Hindlimb muscle (tissue), 1 donor: ENCODE data around the gene SERPINE2. TPM values are rescaled to one million over a fixed set of nuclear protein-coding genes. Genes with fewer than 3 reads are reported as not detected.
A peak's percentile ranks its signal among the peaks of the same experiment; 100 is the strongest.

Experiments
- DNase-seq: peaks from one replicate; pipeline ENCODE4 v3.0.0-alpha.2; 2013
- polyA plus RNA-seq: library from polyadenylated mRNA; unstranded; fragments of 120-200 nt; gene quantifications from one replicate; pipeline ENCODE4 v1.2.1, GENCODE V29; 2013; ENCODE audit not compliant: insufficient read length

SERPINE2 gene
- polyA plus RNA-seq, 1 donor: 88.6 TPM

DNA sequence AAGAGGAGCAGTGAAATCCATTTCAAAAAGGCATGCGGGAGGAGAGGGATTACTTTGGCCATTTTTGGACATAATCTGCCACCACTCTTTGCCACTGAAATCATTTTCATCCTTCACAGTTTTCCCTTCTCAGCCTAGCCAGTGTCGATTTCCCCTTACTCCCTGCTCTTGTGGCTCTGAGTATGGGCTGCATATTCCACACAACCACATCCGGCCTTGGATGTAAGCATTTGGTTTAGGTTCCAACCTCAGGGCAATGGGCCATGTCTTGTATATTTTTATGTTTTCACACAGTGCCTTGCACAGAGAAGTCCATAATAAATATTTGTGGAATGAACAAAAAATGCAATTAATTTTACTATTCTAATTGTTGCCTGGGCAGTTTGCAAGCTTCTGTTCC lies 7.7 kb upstream of the SERPINE2 start:
- DNase-seq: no peak

DNA sequence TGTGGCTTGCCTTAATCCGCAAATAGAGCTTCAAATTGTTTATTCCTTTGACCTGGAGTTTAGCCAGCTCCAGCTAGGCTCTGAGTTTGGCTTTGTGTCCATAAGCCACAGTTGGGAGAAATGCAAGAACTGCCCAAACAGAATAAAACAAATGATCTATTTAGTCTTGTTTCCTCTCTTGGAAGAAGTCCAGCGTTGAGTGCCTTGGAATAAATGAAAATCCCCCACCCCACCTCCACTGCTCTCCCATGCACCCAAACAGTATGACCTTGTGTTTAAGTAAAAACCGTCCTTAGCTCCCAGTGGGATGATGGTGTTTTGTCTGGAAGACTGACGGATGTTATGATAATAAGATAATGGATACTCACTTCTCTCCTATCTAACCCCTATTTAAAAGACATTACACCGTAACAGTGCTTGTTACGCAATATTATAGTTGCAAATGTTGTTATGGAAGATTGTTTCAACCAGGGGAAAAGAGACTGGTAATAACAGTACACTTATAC lies 3.2 kb upstream of the SERPINE2 start:
- DNase-seq: no peak

DNA sequence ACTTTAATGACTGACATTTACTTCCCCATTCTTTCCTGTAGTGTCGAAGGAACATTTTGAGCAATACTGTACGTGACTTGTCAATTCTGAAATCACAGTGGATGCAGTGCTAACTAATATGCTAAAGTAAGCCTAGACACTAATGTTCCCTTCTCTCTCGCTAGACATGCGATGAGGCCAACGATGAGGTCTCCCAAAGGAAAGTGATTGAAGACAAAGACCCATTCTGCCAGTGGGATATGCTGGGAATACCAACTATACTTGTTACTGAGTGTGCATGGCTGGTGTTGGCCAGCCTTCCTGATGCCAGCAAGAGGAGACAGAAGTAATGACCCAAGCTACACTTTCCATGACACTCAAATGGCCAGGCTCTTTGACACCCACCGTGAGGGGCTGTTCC lies 2.5 kb upstream of the SERPINE2 start:
- no peak for DNase-seq

- no peak for DNase-seq
These were observed 1.7 kb upstream of the SERPINE2 start for GRCh38 chr2:224040753-224041152.

DNA sequence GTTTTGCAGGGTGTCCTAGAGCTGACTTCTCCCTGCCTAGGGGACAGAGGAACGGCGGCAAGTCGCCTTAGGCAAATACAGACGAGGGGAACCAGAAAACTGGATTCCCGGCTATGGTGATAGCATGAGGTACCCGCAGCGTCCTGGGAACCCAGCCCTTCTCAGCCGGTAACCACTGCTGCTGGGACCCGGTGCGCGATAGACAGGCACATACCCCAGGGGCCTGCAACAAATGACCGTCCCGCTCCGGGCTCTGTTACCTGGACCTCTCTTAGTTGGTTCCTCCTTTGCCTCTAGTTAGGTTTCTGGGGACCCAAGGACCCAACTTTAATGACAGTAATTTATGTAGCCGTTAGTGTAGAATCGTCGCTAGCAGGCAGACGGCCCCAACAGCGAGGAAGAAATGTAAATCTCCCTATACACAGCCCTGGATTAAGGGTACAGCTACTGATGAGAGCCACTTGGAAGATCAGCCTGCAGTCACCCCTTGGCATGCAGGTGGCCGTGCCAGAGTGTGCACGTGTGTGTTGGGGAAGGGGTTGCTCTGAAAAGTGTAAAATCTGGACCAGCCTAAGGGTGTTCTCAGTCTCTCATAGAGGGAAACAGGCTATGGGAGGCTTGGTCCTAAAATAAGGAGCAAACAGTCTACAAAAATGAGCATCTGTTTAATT lies 819 bp upstream of the SERPINE2 start:
- DNase-seq: no peak

DNA sequence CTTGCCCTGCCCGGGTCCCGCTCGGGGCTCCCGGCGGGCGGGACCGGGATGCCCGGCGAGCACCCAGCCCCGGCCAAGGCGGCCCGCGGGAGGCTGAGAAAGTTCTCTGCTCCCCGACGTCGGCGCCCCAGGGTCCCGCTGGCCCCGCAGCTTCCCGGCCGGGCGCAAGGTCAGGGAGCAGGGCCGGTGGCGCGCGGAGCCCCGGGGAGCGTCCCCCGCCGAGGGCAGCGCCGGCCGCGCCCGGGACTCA lies 331 bp downstream of the SERPINE2 start:
- no peak for DNase-seq

DNA sequence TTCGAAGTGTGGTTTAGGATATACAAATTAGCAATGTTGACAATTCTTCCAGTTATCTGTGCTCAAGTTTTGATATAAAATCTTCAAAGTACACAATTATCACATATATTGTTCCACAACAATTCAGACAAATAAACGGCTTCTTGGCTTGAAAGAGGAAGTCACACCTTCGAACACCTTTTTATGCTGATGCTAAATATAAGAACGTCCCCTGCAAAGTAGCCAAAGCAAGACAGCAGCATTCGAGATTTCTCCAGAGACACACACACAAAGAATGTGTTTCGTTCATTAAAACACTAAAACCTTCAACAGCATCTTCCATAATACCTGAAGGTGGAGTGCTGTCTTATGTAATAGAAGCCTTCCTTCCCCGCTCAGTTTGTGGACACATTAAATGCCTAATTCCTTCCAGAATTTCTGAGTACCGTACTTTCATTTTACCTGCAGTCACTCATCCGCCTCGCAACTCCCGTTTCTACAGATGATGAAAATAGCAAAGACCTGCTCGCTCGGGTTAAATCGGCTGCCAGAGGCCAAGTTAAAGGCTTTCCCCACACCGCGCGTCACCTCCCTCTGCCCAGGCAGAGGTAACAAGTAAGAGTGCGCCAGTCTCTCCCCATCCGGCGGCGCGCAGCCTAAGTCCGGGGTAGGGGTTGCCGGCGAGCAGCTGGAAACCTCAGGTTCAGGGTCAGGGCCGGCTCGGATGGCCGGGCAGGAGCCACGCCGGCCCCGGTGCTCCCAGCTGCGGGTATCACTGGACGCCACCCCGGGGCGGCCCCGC lies 847 bp downstream of the SERPINE2 start:
- peak; percentile 37 for DNase-seq

GRCh38 chr2:224036731-224037361 lies 2.2 kb downstream of the SERPINE2 start:
- DNase-seq: no peak

GRCh38 chr2:224034017-224034416 lies 5.1 kb downstream of the SERPINE2 start:
- no peak for DNase-seq

GRCh38 chr2:224033601-224034000 lies 5.5 kb downstream of the SERPINE2 start:
- DNase-seq: no peak

GRCh38 chr2:224032283-224032682 lies 6.8 kb downstream of the SERPINE2 start:
- DNase-seq: no peak

DNA sequence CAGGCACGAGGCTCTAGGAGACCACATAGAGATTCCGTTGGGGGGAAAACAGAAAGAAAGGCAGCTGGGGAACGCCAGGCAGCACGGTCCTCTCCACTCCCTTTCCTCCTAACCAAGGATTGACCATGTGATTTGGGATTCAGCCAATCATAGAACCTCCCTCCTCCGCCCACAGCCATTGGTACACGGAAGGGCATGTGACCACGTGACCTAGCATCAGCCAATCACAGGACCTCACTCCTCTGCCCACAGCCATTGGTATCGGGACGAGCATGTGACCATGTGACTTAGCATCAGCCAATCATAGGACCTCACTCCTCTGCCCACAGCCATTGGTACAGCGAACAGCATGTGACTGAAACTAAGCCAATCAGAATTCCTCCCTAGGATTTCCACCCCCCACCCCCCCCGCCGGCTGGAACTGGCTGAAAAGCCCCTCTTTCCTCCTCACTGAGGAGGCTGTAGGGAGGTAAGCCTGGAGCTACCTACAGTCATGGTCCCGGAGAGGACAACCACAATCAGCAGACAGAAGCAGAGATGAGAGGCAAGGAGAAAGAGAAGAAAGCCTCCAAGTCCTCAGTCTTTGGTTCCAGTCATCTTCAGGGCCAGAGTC lies 7.6 kb downstream of the SERPINE2 start:
- no peak for DNase-seq

DNA sequence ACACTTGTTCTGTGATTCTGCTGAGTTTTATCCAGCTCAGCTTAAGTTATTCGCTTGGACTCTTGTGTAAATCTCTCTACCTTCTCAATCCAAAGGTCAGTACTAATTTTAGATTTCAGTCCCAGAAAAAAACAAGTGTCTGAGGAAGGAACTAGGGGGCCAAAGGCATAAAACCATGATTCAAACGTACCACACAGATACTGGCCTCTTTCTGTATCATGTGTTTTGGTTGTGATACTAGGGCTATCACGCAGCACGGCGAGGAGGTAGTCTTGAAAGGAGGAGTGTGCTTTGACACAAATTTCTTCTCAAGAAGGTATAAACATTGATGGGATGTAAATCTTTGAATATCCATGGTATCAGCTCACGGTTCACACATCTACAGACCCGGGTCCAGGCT lies 8.3 kb downstream of the SERPINE2 start:
- no peak for DNase-seq

DNA sequence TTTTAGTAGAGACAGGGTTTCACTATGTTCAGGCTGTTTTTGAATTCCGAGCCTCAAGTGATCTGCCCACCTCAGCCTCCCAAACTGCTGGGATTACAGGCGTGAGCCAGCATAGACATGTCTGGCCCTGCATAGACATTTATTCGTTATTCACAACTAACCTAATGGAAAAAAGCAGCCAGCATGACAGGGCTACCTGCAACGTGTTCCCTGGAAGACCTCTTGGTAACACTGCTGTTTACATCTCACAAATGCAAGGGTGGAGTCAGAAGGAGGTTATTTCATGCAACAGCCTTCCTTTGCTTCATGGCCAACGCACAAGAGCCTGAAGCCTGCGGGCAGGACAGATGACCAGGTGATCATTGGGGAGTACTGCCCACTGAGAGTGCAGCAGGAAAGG lies 9.2 kb downstream of the SERPINE2 start:
- no peak for DNase-seq

GRCh38 chr2:224027931-224028330 lies 11.2 kb downstream of the SERPINE2 start:
- DNase-seq: no peak

DNA sequence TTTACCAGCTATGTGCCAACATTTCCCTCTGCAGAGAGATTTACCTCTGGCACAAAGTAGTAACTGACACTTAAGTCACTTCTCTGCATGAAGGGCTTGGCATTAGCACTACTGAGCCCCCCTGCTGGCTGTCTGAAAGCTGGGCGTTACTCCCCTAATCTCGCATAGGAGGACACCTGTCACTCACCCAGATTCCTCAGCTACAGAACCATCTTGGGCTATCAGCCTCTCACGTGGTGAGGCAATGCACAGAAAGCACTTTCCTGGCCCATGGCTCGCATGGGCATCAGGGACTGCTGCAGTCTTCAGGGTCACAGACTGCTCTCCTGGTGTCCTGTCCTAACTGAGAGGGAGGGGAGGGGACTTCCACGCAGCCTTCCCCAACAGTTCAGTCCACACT lies 12.0 kb downstream of the SERPINE2 start:
- no peak for DNase-seq

DNA sequence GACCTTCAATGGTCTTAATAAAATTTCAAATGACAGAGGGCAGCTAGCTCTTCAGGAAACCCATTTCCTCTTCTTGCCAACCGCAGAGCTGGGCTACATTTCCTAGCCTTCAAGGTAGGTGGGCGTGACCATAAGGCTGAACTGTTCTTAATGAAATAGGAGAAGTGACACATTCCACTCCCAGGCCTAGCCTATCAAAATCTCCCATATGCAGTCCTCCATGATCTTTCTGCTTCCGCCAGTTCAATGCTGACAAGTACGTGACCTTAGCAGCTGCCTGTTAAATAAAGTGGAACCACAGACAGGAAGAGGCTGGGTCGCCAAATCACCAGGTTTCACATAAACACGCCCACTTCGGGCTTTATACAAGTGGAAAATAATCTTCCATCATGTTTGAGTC lies 13.2 kb downstream of the SERPINE2 start:
- DNase-seq: no peak

- no peak for DNase-seq
These were observed 14.8 kb downstream of the SERPINE2 start for GRCh38 chr2:224024270-224024669.

DNA sequence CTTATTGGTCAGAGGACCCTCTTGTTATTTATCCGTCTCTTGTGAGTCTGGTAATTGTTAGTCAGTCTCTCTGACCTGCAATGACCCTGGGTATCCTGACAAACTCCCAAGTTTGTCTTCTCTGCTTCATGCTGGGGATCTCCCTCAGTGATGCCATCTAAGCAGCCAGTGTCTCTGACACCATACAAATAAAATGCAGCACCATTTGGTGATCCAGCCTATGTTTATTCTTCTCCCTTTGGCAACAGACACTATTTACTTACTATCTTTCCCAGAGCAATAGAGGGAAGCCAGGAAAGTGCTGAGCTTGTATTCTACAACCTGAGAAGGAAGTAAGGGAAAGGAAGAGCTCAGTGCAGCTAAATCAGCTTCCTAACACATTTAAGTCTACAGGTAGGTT lies 15.9 kb downstream of the SERPINE2 start:
- DNase-seq: no peak

- DNase-seq: no peak
These were observed 16.6 kb downstream of the SERPINE2 start for GRCh38 chr2:224022486-224022885.

DNA sequence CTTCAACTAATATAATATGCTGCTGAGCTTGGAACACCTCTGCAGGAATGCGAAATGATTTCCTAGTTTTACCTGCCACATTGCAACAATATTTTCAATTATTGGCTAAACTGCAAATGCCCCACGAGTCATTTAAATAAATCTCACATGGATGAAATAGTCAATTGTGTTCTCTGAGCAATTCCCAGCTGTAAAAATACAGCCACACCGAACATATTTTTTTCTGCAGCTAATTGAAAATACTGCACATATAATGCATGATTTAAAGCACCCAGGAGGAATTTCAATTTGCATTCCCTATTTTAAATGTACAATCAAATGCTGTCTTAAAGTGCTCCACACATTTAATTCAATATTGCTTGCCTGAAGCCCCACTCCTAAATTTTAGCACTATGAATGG lies 18.6 kb downstream of the SERPINE2 start:
- no peak for DNase-seq

- no peak for DNase-seq
These were observed 21.1 kb downstream of the SERPINE2 start for GRCh38 chr2:224017957-224018356.

DNA sequence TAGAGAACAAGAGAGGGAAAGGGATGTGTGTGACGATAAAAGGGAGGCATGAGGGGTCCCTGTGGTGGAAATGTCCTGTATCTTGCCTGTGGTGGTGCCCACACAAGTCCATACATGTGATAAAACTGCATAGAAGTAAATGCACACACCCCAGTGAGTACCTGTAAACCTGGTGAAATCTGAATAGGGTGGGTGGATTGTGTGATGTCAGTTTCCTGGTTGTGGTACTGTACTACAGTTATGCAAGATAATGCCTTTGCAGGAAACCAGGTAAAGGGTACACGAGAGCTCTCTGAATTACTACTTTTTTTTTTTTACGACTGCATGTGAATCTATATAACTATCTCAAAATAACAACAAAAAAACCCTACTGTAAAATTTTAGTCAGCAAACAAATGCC lies 22.1 kb downstream of the SERPINE2 start:
- no peak for DNase-seq

- no peak for DNase-seq
These were observed 24.8 kb downstream of the SERPINE2 start for GRCh38 chr2:224014336-224014735.
